Vagina (tissue), 2 donors: ENCODE results near the gene ACADSB.

Experiments
- POLR2AphosphoS5 ChIP-seq, 2 donors: sonication (generic); formaldehyde crosslinking; IDR thresholded peaks; one replicate each; pipeline ENCODE4 v1.9.0; 2017; ENCODE audit warnings: antibody characterized with exemption in 2 of 2, mild to moderate bottlenecking in 2 of 2, low read depth in 1 of 2; ENCODE audit not compliant: insufficient read depth in 1 of 2
- TF ChIP-seq, protein P1 (sequence below), 3 experiments: fragments of 450-650 bp in 2 of 3; fragments of 200-600 bp in 1 of 3; sonication (generic) in 1 of 3; IDR thresholded peaks; one replicate each; pipeline ENCODE4 v1.5.1; 2017 to 2019; ENCODE audit warnings: antibody characterized with exemption in 3 of 3, mild to moderate bottlenecking in 2 of 3, moderate library complexity in 2 of 3

- TF ChIP-seq, protein P1, sequence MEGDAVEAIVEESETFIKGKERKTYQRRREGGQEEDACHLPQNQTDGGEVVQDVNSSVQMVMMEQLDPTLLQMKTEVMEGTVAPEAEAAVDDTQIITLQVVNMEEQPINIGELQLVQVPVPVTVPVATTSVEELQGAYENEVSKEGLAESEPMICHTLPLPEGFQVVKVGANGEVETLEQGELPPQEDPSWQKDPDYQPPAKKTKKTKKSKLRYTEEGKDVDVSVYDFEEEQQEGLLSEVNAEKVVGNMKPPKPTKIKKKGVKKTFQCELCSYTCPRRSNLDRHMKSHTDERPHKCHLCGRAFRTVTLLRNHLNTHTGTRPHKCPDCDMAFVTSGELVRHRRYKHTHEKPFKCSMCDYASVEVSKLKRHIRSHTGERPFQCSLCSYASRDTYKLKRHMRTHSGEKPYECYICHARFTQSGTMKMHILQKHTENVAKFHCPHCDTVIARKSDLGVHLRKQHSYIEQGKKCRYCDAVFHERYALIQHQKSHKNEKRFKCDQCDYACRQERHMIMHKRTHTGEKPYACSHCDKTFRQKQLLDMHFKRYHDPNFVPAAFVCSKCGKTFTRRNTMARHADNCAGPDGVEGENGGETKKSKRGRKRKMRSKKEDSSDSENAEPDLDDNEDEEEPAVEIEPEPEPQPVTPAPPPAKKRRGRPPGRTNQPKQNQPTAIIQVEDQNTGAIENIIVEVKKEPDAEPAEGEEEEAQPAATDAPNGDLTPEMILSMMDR (IDR thresholded peaks at IDR 0.05), result no peak
- TF ChIP-seq POLR2AphosphoS5 (IDR thresholded peaks at IDR 0.05; ENCODE audit: insufficient read depth in 1 of 2, low read depth in 1 of 2), result no peak
Measured at GRCh38 chr10:122986335-122986734, 22.5 kb upstream of the ACADSB start.
